Measurements from ENCODE around the gene ZNF783.

DNA sequence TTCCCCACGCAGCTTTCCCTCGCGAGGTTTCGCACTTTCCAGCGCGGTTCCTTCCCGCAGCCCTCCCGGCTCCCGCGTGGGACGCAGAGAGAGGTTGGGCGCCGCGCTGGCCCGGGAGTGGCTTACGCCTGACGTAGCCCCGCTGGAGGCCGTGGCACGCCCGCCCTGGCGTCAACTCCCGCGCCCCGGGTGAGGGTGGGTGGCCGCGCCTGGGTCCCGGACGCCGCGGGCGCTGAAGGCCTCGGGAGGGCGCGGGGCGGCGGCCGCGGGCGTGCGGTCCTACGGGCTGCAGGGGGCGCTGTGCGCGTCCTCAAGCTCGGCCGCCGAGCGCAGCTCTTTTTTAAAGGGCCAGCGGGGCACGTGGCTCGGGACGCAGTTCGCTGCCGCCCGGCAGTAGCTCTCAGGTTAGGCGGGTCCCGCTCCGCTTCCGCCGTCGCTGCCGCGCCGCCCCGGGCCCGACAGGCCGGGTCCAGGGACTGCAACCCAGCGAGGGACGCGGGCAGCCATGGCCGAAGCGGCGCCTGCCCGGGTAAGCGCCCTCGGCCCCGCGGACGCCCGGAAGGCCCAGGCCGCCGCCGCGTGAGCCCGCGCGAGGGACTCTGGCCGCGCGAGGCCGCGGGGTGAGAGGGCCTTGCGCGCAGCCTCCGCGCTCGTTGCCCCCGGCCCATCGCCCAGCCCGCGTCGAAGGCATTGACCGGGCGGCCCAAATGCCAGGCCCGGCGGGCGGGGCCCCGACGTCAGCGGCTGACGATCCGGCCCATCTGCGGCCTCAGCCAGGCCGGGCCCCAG lies at the start of gene ZNF783:
- TF ChIP-seq, protein P1, sequence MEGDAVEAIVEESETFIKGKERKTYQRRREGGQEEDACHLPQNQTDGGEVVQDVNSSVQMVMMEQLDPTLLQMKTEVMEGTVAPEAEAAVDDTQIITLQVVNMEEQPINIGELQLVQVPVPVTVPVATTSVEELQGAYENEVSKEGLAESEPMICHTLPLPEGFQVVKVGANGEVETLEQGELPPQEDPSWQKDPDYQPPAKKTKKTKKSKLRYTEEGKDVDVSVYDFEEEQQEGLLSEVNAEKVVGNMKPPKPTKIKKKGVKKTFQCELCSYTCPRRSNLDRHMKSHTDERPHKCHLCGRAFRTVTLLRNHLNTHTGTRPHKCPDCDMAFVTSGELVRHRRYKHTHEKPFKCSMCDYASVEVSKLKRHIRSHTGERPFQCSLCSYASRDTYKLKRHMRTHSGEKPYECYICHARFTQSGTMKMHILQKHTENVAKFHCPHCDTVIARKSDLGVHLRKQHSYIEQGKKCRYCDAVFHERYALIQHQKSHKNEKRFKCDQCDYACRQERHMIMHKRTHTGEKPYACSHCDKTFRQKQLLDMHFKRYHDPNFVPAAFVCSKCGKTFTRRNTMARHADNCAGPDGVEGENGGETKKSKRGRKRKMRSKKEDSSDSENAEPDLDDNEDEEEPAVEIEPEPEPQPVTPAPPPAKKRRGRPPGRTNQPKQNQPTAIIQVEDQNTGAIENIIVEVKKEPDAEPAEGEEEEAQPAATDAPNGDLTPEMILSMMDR (IDR thresholded peaks at IDR 0.05), result peak; percentile 59 to 97 (median 93)
- TF ChIP-seq EP300 (IDR thresholded peaks at IDR 0.05), result no peak

Data from ovary (tissue), 3 donors.